Esophagus muscularis mucosa (tissue), 4 donors: ENCODE measurements around the gene SLC10A7. TPM values are rescaled to one million over a fixed set of nuclear protein-coding genes. Genes with fewer than 3 reads are reported as not detected.

Experiments used
- DNase-seq: peaks from one replicate; pipeline ENCODE4 v3.0.0-alpha.2; 2017; ENCODE audit errors: extremely low spot score
- H3K27ac ChIP-seq, 4 donors: fragments of 200-600 bp; sonication (generic); replicated peaks in 1 of 4; 1 replicate in 3 of 4; 2 replicates in 1 of 4; pipeline ENCODE4 v1.5.1; 2016 to 2019; ENCODE audit warnings: mild to moderate bottlenecking in 1 of 4
- H3K27me3 ChIP-seq, 4 donors: fragments of 200-600 bp; sonication (generic); one replicate each; pipeline versions ENCODE4 v1.5.1 to v1.6.0; 2016 to 2019
- H3K36me3 ChIP-seq, 4 donors: fragments of 200-600 bp; sonication (generic); one replicate each; pipeline ENCODE4 v1.5.1; 2016 to 2019
- H3K4me1 ChIP-seq, 4 donors: fragments of 200-600 bp; sonication (generic); one replicate each; pipeline ENCODE4 v1.5.1; 2016 to 2019
- H3K4me3 ChIP-seq, 4 donors: fragments of 200-600 bp; sonication (generic); 1 replicate in 2 of 4; 2 replicates in 2 of 4; pipeline ENCODE4 v1.5.1; 2016 to 2019; ENCODE audit warnings: mild to moderate bottlenecking in 4 of 4, moderate library complexity in 1 of 4
- H3K9me3 ChIP-seq, 4 donors: fragments of 200-600 bp; sonication (generic); 1 replicate in 3 of 4; 2 replicates in 1 of 4; pipeline ENCODE4 v1.5.1; 2016 to 2019
- EP300 ChIP-seq: sonication (generic); formaldehyde crosslinking; IDR thresholded peaks from one replicate; pipeline ENCODE4 v1.6.1; 2017; ENCODE audit warnings: antibody characterized with exemption
- POLR2A ChIP-seq: fragments of 450-650 bp; IDR thresholded peaks from one replicate; pipeline ENCODE4 v1.6.1; 2017; ENCODE audit warnings: antibody characterized with exemption, moderate library complexity, mild to moderate bottlenecking, low read depth
- POLR2AphosphoS5 ChIP-seq, 2 donors: sonication (generic); formaldehyde crosslinking; IDR thresholded peaks; one replicate each; pipeline ENCODE4 v1.6.1; 2017; ENCODE audit warnings: antibody characterized with exemption in 2 of 2
- WGBS: methylation state at CpG from one replicate; pipeline ENCODE4 v1.1.5; 2018; 5-methylcytosine and 5-hydroxymethylcytosine counted together
- intact Hi-C: fragments of 100-400 bp; cut with DNase I; formaldehyde crosslinking; loops from one replicate; pipeline ENCODE4 v1.15.1; 2023
- total RNA-seq, 4 donors: library from RNA; depleted of rRNA; stranded (reverse); fragments of >200 nt; gene quantifications; one replicate each; pipeline versions ENCODE4 v1.1.0 to v1.2.1, GENCODE V29; 2016
- TF ChIP-seq, protein P1 (sequence below), 3 experiments: fragments of 200-600 bp in 2 of 3; fragments of 450-650 bp in 1 of 3; sonication (generic) in 2 of 3; IDR thresholded peaks; one replicate each; pipeline ENCODE4 v1.5.1; 2017 to 2019; ENCODE audit warnings: antibody characterized with exemption in 3 of 3, mild to moderate bottlenecking in 2 of 3, moderate library complexity in 1 of 3

The SLC10A7 gene
- total RNA-seq, 4 donors from 2014 or later: 3.3 to 6.2 (median 5.7) TPM

DNA sequence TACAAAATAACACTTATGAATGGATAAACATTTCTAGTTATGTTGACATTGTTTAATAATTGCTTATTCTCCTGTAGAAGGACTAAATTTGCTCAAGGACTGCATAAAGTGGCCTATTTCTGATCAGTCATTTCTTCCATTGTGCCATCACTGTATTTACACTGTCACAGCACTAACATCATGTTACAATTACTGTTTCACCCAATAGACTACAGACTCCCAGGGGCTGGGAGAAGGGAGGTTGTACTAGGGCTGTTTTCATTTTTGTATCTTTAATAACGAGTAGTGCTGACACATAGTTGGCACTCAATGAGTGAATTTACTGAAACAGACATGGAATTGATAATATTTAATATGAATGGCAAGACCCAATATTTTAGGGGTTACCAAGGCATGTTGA, 139.5 kb downstream of the SLC10A7 start:
- Histone ChIP-seq H3K27ac (no peak overlapping the region), H3K4me3 (no peak overlapping the region), H3K9me3 (no peaks in the 10 kb centered on the region), H3K27me3 (no peaks in the 10 kb centered on the region), H3K36me3 (no peaks in the 10 kb centered on the region), H3K4me1 (peaks cover 0 to 5% (median 2%) of the 10 kb centered on the region in 4 donors)
- WGBS: 79% methylated on average over 1 of the region's 1 CpG
- no peak for DNase-seq
- TF ChIP-seq POLR2A (no peak), POLR2AphosphoS5 (IDR thresholded peaks at IDR 0.05) (no peak), EP300 (no peak)
- TF ChIP-seq, protein P1, sequence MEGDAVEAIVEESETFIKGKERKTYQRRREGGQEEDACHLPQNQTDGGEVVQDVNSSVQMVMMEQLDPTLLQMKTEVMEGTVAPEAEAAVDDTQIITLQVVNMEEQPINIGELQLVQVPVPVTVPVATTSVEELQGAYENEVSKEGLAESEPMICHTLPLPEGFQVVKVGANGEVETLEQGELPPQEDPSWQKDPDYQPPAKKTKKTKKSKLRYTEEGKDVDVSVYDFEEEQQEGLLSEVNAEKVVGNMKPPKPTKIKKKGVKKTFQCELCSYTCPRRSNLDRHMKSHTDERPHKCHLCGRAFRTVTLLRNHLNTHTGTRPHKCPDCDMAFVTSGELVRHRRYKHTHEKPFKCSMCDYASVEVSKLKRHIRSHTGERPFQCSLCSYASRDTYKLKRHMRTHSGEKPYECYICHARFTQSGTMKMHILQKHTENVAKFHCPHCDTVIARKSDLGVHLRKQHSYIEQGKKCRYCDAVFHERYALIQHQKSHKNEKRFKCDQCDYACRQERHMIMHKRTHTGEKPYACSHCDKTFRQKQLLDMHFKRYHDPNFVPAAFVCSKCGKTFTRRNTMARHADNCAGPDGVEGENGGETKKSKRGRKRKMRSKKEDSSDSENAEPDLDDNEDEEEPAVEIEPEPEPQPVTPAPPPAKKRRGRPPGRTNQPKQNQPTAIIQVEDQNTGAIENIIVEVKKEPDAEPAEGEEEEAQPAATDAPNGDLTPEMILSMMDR (IDR thresholded peaks at IDR 0.05): no peak
- intact Hi-C loops: no loop called here

DNA sequence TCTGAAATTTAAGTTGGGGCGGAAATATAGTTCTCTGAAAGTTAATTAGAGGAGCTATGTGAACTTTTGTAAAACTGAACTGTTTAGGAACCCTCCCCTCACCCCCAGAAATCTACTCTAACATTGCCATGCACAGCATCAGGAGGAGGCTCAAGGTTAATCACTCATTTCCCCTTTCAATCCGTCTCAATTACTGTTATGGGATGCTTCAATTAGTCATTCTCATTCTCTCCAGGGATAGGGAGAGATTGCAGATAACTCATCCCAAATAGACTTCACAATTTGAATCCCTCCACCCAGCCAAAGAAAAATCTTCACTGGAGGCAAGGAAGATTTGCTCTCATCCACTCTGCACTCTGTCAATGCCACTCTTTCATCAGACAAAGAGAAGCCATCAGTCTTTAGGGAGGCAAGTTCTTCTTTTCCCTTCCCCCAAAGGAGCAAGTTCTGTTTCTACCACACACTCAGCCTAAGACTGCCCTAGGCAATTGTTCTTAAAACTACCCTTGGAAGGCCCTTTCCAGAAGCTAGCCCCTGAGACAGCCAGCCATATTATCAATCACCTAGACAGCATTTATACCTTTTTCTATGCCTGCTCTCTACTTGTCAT, 140.4 kb downstream of the SLC10A7 start:
- Histone ChIP-seq H3K36me3 (no peaks in the 10 kb centered on the region), H3K27ac (no peak overlapping the region), H3K9me3 (no peaks in the 10 kb centered on the region), H3K4me1 (peaks cover 0 to 5% (median 2%) of the 10 kb centered on the region in 4 donors), H3K4me3 (no peak overlapping the region), H3K27me3 (no peaks in the 10 kb centered on the region)
- WGBS: 77% methylated on average over 2 of the region's 2 CpGs
- intact Hi-C loops: no loop called here
- TF ChIP-seq, protein P1 (IDR thresholded peaks at IDR 0.05): no peak
- TF ChIP-seq POLR2A (no peak), POLR2AphosphoS5 (IDR thresholded peaks at IDR 0.05) (no peak), EP300 (no peak)
- no peak for DNase-seq

DNA sequence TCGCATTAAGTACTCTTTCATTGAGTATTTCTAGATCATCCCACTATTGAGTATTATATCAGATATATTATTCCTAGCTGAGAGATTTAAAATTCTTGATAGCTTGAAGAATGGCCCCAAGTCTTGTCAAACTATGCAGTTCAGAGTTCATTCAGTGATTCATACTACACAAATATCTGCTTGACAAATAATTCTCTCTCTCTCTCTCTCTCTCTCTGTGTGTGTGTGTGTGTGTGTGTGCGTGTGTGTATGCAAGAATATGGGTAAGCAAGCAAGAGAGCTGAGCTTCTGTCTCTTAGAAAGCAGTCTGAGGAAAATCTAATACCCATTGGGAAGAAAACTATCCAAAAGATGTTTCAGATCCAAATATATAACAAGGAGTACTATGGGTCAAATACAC, 142.0 kb downstream of the SLC10A7 start:
- H3K4me1 ChIP-seq: peaks cover 0 to 5% (median 2%) of the 10 kb centered on the region in 4 donors
- intact Hi-C loops: no loop called here
- H3K27ac ChIP-seq: no peak overlapping the region
- TF ChIP-seq, protein P1 (IDR thresholded peaks at IDR 0.05): no peak
- TF ChIP-seq POLR2AphosphoS5 (IDR thresholded peaks at IDR 0.05): no peak
- no peak for TF ChIP-seq POLR2A
- TF ChIP-seq EP300: no peak
- 100% methylated on average over 2 of the region's 2 CpGs for WGBS
- no peak overlapping the region for H3K4me3 ChIP-seq
- peaks cover 0 to 3% (median 0%) of the 10 kb centered on the region in 4 donors for H3K9me3 ChIP-seq
- no peak for DNase-seq
- no peaks in the 10 kb centered on the region for H3K27me3 ChIP-seq
- H3K36me3 ChIP-seq: no peaks in the 10 kb centered on the region

DNA sequence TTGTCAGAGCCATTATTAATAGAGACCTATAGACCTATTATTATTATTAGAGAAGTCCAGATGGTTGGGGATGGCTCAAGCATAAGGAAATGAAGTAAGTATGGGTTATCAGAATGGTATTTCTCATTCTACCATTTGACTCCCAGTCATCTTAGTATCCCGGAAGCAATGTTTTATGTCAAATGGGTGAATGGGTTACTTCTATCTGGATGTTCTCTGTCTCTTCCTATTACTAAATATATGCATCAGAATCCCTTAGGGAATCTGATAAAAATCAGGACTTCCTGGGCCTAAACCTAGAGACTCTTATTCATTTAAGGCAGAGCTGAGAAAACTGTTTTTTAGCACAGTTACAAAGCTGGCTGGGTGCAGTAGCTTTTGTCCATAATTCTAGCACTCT, 149.9 kb downstream of the SLC10A7 start:
- H3K27ac ChIP-seq: no peak overlapping the region
- WGBS: 95% methylated on average over 1 of the region's 1 CpG
- H3K9me3 ChIP-seq: peaks cover 0 to 3% (median 0%) of the 10 kb centered on the region in 4 donors
- DNase-seq: no peak
- no peak overlapping the region for H3K4me3 ChIP-seq
- intact Hi-C loops: no loop called here
- no peaks in the 10 kb centered on the region for H3K36me3 ChIP-seq
- H3K27me3 ChIP-seq: no peaks in the 10 kb centered on the region
- TF ChIP-seq, protein P1 (IDR thresholded peaks at IDR 0.05): no peak
- TF ChIP-seq EP300 (no peak), POLR2AphosphoS5 (IDR thresholded peaks at IDR 0.05) (no peak), POLR2A (no peak)
- H3K4me1 ChIP-seq: peaks cover 8 to 26% (median 19%) of the 10 kb centered on the region in 4 donors

DNA sequence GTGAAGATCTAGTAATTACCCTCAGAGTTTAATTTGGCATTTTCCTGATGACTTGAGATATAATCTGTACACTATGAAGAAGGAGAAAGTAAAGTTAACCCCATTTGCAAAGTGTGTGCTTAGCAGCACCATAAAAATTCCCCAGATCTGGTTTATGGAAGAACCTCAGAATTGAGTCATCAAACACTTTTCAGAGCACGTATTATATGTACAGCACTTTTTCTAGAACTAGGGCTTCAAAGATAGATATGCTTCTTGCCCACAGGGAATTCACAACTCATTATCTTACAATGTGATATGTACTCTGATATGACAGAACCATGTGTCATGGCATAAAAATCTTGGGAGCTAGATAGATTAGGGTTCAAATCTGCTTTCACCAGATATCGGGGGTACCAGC, 150.9 kb downstream of the SLC10A7 start:
- Histone ChIP-seq H3K4me1 (peaks cover 10 to 26% (median 19%) of the 10 kb centered on the region in 4 donors), H3K9me3 (no peaks in the 10 kb centered on the region), H3K36me3 (no peaks in the 10 kb centered on the region), H3K27ac (no peak overlapping the region), H3K4me3 (no peak overlapping the region), H3K27me3 (no peaks in the 10 kb centered on the region)
- intact Hi-C loops: no loop called here
- TF ChIP-seq, protein P1 (IDR thresholded peaks at IDR 0.05): no peak
- TF ChIP-seq EP300 (no peak), POLR2AphosphoS5 (IDR thresholded peaks at IDR 0.05) (no peak), POLR2A (no peak)
- WGBS: 94% methylated on average over 2 of the region's 2 CpGs
- DNase-seq: no peak
